D341Med (cell line): ENCODE results near the gene UQCC5.

ENCODE experiments used
- DNase-seq: peaks from one replicate; pipeline ENCODE4 v3.0.0; 2012; ENCODE audit warnings: low spot score

UQCC5 gene, protein sequence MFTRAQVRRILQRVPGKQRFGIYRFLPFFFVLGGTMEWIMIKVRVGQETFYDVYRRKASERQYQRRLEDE

DNA sequence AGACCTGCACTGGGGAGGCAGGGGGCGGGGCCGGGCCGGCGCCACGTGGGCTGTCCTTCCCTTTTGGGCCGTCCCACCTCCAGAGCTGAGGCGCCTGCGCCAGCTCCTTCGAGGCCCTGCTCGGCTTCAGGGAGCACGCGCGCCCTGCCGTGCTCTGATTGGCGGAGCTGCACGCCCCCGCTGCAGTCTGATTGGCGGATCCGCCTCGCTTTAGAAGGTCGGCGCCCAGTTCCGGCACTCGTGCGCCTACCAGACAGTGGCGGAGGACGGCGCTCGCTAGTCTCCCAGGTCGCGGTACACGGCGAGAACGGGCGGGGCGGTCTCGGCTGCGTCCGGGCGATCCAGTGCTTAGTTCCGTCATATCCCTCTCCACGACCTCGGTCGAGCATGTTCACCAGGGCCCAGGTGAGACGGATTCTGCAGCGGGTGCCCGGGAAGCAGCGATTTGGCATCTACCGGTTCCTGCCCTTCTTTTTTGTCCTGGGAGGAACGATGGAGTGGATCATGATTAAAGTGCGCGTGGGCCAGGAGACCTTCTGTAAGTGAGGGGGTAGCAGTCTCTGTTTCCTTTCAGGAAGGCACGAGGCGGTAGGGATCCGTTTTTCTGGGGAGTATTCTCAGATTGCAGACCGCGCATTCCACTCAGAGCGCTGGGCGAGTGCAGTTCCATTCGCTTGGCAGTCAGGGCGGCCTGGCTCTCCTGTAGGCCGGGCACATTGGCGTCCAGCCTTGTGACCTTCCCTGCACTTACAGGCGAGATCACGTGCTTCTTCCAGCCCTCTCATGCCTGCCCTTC, at the start of gene UQCC5:
TSS of gene UQCC5 (plus strand) at position 237 of the 796 bp plus-strand sequence. CDS start at position 388, 151 bp downstream.
- peak; percentile 97 for DNase-seq

DNA sequence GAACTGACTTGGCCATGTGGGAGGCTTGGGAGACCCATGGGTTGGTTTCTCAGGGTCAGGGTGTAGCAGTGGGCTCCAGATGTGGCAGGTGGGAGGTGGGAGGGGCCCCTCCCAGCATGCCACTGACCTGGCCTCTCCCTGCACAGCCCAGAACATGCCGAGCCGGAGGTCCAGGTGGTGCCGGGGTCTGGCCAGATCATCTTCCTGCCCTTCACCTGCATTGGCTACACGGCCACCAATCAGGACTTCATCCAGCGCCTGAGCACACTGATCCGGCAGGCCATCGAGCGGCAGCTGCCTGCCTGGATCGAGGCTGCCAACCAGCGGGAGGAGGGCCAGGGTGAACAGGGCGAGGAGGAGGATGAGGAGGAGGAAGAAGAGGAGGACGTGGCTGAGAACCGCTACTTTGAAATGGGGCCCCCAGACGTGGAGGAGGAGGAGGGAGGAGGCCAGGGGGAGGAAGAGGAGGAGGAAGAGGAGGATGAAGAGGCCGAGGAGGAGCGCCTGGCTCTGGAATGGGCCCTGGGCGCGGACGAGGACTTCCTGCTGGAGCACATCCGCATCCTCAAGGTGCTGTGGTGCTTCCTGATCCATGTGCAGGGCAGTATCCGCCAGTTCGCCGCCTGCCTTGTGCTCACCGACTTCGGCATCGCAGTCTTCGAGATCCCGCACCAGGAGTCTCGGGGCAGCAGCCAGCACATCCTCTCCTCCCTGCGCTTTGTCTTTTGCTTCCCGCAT, 49.2 kb upstream of the UQCC5 start:
- DNase-seq = no peak

DNA sequence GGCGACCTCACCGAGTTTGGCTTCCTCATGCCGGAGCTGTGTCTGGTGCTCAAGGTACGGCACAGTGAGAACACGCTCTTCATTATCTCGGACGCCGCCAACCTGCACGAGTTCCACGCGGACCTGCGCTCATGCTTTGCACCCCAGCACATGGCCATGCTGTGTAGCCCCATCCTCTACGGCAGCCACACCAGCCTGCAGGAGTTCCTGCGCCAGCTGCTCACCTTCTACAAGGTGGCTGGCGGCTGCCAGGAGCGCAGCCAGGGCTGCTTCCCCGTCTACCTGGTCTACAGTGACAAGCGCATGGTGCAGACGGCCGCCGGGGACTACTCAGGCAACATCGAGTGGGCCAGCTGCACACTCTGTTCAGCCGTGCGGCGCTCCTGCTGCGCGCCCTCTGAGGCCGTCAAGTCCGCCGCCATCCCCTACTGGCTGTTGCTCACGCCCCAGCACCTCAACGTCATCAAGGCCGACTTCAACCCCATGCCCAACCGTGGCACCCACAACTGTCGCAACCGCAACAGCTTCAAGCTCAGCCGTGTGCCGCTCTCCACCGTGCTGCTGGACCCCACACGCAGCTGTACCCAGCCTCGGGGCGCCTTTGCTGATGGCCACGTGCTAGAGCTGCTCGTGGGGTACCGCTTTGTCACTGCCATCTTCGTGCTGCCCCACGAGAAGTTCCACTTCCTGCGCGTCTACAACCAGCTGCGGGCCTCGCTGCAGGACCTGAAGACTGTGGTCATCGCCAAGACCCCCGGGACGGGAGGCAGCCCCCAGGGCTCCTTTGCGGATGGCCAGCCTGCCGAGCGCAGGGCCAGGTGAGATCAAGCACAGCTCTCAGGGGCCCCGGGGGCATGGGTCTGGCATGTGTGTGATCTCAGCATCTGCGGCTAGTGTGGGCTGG, 48.4 kb upstream of the UQCC5 start:
- no peak for DNase-seq

DNA sequence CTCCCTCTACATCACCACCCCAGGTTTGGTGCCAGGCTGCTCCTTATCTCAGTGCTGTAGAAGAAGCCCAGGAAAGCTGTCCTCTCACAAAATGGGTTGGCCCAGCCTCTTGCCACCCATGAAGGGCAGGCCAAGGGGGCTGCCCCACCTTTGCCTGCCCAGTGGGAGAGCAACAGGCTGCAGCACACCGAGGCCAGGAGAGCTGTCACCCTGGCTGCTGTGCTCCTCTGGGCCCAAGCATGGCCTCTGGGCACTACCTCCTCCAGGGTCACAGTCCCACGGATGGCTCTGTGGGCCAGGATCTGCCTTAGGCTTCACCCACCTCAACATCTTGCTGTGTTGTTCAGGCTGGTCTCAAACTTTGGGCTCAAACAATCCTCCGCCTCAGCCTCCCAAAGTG, 47.7 kb upstream of the UQCC5 start:
- DNase-seq = no peak

DNA sequence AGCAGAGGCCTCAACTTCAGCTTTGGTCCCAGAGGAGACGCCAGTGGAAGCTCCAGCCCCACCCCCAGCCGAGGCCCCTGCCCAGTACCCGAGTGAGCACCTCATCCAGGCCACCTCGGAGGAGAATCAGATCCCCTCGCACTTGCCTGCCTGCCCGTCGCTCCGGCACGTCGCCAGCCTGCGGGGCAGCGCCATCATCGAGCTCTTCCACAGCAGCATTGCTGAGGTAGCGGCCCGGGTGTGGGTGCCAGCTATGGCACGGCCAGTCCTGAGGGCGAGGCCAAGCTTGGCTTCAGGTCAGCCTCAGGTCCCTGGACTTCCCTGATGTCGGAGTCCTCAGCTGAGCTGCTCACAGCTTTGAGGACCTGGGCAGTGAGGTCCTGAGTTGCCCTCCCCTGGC, 47.0 kb upstream of the UQCC5 start:
- DNase-seq = no peak

DNA sequence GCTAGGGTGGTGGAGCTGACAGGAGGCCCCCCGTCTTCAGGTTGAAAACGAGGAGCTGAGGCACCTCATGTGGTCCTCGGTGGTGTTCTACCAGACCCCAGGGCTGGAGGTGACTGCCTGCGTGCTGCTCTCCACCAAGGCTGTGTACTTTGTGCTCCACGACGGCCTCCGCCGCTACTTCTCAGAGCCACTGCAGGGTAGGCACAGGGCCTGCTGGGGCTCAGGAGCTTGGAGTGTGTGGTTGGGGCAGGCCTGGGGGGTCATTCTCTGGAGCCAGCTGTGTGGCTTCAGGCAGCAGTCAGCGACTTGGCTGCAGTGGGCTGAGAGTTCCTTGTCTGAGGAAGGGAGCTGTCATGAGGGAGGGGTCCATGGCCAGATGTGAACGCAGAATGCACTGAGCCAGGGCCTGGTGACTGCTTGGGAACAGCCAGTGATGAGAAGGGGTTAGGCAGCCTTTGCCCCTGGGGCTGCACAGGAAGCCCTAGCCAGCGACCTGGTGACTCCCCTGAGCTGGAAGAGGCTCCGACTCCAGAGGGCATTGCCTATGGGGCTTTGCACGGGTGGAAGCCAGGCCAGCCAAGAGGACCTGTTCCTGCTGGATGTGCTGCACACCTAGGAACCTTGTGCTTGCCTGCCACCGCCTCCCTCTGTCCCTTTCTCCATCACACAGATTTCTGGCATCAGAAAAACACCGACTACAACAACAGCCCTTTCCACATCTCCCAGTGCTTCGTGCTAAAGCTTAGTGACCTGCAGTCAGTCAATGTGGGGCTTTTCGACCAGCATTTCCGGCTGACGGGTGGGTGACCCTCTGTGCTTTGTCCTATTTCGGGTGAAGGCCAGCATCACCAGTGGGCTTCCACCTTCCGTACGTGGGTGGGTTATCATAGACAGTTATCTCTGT, 46.1 kb upstream of the UQCC5 start:
- DNase-seq = no peak

DNA sequence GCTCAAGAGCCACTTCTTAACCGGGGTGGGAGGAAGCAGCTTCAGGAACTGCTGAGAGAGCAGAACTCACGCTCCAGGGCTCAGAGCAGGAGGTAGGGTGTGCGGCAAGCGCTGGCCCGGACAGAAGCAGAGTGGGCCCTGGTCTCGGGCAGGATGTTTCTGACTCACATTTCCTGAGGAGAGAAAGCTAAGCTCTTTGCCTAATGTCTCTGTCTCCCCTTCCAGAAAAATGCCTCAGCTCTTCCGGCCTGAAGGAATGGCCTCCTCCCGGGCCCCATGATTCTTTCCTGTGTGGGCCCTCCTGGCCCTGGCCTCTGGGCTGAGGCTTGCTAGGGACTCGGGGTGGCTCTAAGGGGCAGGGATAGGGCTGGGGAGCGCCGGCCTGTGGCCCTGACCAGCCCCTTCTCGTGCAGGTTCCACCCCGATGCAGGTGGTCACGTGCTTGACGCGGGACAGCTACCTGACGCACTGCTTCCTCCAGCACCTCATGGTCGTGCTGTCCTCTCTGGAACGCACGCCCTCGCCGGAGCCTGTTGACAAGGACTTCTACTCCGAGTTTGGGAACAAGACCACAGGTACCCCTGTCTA, 45.4 kb upstream of the UQCC5 start:
- DNase-seq = no peak

DNA sequence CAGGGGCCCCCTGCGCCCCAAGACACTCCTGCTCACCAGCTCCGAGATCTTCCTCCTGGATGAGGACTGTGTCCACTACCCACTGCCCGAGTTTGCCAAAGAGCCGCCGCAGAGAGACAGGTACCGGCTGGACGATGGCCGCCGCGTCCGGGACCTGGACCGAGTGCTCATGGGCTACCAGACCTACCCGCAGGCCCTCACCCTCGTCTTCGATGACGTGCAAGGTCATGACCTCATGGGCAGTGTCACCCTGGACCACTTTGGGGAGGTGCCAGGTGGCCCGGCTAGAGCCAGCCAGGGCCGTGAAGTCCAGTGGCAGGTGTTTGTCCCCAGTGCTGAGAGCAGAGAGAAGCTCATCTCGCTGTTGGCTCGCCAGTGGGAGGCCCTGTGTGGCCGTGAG, 44.3 kb upstream of the UQCC5 start:
- no peak for DNase-seq

DNA sequence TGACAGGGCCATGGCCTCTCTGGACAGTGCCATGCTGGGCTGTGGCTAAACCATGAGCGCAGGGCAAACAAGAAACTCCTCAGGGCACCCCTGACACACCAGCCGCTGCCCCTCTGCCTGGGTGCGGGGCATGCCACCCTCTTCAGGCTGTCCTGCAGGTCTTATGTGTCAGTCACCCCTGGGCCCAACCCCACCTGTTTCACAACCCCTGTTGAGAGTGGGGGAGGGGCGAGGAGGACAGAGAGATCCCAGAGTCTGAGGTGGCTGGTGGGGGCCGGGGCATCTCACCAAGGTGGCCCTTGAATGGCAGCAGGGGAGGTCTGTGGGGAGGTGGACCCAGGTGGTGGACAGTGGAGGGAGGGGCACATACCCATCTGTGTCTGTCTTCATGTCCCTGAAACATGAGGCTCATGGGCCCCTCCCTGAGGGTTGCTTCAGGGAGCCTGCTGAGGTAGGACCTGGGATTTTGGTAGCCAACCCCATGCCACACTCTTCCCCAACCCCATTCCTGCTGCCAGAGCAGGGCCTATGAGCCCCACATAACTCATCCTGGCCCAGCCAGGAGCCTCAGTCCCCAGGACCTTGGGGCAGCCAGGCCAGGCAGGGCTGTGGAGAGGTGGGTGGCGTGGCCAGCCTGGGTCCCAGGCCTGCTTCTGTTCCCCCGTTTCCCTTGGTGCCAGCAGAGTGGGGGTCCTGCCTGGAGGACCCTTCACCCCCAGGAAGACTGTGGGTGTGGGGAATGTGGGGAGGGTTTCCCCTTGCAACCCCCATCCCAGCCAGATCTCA, 43.0 kb upstream of the UQCC5 start:
- no peak for DNase-seq

DNA sequence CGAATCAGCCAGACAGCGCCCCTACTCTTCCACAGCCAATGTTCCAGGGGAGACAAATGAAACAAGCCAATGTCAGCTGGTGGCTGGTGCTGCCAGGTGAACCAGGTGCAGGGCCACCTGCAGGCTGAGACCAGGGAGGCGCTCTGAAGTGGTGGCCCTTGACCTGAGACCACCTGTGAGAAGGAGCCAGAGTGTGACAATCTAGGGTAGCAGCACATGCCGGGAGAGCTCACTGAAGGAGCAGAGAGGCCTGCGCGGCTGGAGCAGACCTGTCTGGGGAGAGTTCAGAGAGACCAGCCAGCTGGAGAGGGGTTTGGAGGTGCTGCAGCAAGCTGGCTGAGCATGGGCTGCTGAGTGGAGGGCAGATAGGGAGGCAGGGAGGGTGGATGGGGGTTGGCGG, 42.0 kb upstream of the UQCC5 start:
- DNase-seq = no peak

DNA sequence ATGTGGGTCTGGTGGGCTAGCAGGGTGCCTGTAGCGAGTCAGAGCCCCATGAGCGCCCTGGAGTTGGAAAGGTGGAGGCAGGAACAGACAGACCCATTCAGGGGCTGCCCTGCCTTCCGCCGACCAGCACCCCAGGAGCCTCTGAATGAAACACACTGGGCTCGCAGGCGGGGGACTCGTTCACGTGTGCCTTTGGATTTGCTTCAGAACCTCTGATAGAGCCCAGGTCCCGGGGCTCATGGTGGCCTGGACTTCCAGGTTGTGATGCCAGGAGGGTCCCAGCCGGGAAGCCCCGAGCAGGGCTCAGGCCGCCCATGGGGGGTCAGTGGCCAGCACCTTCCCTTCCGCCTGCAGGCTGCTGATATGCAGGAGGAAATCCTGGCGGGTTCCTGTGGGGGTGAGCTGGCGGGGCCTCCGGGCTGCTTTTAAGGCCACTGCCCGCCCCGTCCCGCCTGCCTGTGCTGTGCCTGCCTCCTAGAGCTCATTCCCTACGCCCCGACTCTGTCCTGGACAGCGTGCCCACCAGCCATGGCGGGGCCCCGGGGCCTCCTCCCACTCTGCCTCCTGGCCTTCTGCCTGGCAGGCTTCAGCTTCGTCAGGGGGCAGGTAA, 41.4 kb upstream of the UQCC5 start, which contains the start of gene STAB1:
TSS of gene STAB1 (plus strand) at position 453 of the 610 bp plus-strand sequence. CDS start at position 529, 76 bp downstream.
- no peak for DNase-seq

DNA sequence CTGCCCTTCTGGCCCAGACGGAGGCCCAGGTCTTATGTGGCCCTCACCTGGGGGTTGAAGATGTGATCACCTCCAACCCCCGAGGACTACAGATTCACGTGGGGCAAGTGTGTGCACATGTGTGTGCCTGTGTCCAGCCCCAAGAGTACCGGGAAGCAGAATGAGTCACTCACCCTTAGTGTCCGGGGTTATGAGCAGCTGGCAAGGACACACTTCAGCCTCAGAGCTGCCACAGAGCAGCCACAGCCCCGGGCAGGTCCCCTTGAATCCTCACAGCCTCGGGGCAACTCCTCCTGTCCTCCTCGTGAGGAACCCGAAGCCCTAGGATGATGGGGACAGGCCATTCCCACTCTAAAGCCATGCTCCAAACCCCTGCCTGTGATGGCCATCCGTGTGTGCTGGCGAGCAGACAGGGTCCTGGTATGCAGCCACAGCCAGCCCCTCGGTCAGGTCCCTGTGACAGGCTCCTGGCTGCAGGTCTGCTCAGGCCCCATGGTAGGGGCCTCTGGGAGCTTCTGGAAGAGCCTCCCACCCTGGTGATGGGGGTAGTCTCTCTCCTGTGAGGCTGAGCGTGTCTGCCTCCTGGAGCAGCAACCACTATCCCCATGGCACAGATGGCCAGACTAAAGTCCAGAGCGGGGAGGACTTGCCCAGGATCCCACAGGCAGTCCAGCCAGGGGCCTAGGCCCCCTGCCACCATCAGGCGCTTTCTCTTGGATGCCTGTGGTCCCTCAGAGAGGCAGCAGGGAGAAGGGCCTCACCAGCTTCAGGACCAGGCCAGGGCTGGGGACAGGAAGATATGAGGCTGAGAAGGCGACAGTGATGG, 40.4 kb upstream of the UQCC5 start:
- DNase-seq = no peak

DNA sequence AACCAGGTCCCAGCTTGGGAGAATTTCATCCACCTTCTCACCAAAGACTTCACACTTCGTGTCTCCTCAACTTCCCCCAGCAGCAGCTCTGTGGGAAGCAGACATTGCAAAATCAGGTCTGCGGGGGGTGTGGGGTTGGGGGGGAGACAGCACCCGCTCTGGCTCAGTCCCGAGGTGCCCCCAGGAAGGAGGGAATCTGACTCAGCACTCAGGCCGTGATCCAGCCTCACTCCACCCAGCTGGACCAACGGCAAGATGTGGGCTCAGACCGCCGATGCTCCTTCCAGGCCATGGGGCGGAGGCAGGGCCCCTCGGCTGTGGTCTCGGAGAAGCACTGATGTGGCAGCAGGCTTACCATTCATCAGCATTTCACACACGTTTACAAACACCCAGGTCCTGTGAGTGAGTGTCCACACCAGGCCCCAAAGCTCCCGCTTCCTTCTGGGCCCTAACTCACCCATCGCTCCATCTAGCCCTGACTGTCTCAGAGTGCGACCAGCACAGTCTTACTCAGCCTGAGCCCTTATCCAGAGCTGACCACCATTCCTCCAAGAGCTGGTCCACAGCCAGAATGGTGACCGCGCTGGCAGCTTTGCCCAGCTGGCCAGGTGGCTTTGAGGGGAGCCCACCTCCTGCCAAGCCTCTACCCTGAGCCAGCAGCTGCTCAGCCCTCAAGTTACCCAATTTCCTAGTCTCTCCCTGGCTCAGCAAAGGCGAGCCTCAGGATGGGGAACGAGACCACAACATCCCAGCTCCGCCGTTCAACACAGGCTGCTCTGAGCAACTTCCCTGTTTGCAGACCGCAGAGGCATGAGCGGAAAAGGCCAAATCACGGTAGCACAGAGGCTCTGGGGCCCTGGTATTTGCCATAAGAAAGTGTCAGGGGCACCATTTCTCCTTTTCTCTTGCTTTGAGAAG, 38.0 kb upstream of the UQCC5 start:
- no peak for DNase-seq

DNA sequence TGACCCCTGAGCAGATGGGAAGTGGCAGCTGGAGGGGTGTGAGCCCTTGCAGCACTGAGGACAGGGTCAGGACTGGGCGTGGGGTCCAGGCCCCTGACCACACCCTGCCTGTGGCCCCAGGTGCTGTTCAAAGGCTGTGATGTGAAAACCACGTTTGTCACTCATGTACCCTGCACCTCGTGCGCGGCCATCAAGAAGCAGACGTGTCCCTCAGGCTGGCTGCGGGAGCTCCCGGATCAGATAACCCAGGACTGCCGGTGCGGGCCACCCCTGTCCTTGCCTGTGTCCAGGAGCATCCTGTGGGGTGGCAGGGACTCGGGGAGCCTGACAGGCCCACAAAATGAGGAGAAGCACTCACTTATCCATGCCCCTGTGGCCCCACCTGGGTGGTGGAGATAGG, 35.4 kb upstream of the UQCC5 start:
- no peak for DNase-seq

DNA sequence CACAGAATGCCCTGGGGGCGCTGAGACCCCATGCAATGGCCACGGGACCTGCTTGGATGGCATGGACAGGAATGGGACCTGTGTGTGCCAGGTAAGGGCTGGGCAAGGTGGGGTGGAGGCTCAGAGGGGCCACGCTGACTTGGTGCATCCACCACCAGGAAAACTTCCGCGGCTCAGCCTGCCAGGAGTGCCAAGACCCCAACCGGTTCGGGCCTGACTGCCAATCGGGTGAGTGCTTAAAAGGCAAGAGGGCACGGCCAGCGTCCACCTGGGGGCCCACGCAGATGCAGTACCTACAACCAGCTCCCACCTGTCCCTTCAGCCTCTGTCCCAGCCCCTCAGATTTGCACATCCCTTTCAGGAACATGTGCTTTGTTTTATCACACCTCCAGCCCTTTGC, 34.4 kb upstream of the UQCC5 start:
- DNase-seq = no peak

DNA sequence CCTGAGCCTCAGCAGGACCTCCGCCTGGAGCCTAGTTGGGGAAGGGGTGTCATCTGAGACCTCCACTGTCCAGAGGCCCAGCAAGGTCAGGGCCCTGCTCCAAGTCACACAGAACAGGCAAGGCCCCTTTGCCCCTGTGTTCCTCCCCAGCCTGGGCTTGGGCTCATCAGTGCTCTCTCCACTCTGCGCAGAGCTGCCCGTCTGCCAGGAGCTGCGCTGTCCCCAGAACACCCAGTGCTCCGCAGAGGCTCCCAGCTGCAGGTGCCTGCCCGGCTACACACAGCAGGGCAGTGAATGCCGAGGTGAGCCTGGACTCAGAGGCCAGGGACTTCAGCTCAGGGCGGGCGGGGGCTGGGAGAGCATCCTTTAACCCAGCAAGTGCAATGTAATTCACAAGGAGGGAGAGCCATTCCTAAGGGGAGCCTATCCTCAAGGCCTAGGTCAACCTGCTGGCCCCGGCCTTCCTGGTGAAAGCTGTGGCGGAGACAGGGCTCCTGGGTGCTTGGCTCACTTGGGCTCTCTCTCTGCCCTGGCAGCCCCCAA, 33.5 kb upstream of the UQCC5 start:
- no peak for DNase-seq

DNA sequence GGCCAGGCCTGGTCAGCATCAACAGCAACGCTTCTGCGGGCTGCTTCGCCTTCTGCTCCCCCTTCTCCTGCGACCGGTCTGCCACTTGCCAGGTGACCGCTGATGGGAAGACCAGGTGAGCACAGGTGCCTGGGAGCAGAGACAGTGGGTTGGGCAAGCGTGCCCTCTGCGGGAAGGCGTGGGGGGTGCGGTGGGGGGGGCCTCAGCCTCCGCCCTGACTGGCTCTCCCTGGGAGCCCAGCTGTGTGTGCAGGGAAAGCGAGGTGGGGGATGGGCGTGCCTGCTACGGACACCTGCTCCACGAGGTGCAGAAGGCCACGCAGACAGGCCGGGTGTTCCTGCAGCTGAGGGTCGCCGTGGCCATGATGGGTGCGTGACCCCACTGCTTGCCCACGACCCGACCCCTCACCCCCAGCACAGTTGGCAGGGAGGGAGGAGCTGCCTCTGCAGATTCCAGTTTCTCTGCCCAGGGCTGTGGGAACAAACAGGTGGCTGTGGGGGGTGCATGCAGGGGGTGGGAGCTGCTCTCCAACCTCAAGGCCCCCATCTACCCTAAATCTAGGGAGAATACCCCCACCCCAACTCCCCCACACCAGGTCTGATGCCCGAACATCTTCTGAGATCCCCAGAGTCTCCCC, 32.5 kb upstream of the UQCC5 start:
- no peak for DNase-seq
